Activated CD4-positive, alpha-beta memory T cell treated with anti-CD3 and anti-CD28 coated beads for 36 hours (primary cell): ENCODE results near the gene SLC25A43. TPM values are rescaled to one million over a fixed set of nuclear protein-coding genes. Genes with fewer than 3 reads are reported as not detected.

Experiments used
- CTCF ChIA-PET: fragments of 350-600 bp; sonication (Branson Sonifier 250); formaldehyde crosslinking; loops from one replicate; lab custom pipeline; 2021; ENCODE audit warnings: antibody characterized with exemption, inconsistent platforms; lab: Charles Lee
- POLR2A ChIA-PET: fragments of 350-600 bp; sonication (Branson Sonifier 250); formaldehyde crosslinking; loops from one replicate; lab custom pipeline; 2021; ENCODE audit warnings: antibody characterized with exemption; lab: Charles Lee
- DNase-seq: peaks from one replicate; pipeline ENCODE4 v3.0.0-alpha.2; 2020
- H3K27ac Mint-ChIP-seq: one replicate; pipeline ENCODE4 v1.8.0; 2021; ENCODE audit warnings: mixed read lengths
- H3K27me3 Mint-ChIP-seq: one replicate; pipeline ENCODE4 v1.8.0; 2021; ENCODE audit warnings: mixed read lengths
- H3K36me3 Mint-ChIP-seq: one replicate; pipeline ENCODE4 v1.8.0; 2021; ENCODE audit warnings: mixed read lengths
- H3K4me1 Mint-ChIP-seq: one replicate; pipeline ENCODE4 v1.8.0; 2021; ENCODE audit warnings: low read depth, mixed read lengths
- H3K4me3 Mint-ChIP-seq: one replicate; pipeline ENCODE4 v1.8.0; 2021; ENCODE audit warnings: mild to moderate bottlenecking, mixed read lengths
- H3K9me3 Mint-ChIP-seq: one replicate; pipeline ENCODE4 v1.8.0; 2021; ENCODE audit warnings: mixed read lengths
- intact Hi-C: fragments of 100-400 bp; cut with micrococcal nuclease; formaldehyde crosslinking; loops from one replicate; pipeline ENCODE4 v1.15.1; 2023
- total RNA-seq, 2 experiments: library from RNA; stranded (reverse); gene quantifications; one replicate each; pipeline ENCODE4 v1.2.3, GENCODE V29; 2021

SLC25A43 gene
- total RNA-seq, 2 experiments from 2014 or later = 6.0 to 6.2 TPM

DNA sequence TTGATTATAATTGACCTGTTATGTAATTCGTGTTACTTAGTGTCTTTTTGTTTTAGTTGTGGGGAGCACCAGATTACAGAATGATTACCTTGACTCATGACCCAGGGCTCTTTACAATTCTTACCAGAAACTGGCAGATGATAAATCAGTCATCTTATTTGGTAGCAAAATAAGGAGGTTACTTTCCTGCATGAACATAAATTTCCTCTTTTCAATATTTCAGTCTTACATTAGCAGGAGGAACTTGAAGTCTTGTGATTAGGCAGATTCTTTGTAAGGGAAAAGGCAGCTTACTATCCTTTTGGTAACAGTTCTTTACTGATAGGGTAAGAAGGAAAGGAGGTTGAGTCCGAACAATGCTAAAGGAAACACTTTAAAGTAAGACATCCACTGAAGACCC, 43.1 kb downstream of the SLC25A43 start:
- POLR2A ChIA-PET = no interaction called here
- no peaks in the 10 kb centered on the region for H3K27me3 Mint-ChIP-seq
- H3K4me1 Mint-ChIP-seq = no peaks in the 10 kb centered on the region
- H3K9me3 Mint-ChIP-seq = no peaks in the 10 kb centered on the region
- CTCF ChIA-PET = no interaction called here
- H3K27ac Mint-ChIP-seq = no peak overlapping the region
- H3K4me3 Mint-ChIP-seq = no peak overlapping the region
- DNase-seq = no peak
- intact Hi-C loops = no loop called here
- H3K36me3 Mint-ChIP-seq = no peaks in the 10 kb centered on the region

DNA sequence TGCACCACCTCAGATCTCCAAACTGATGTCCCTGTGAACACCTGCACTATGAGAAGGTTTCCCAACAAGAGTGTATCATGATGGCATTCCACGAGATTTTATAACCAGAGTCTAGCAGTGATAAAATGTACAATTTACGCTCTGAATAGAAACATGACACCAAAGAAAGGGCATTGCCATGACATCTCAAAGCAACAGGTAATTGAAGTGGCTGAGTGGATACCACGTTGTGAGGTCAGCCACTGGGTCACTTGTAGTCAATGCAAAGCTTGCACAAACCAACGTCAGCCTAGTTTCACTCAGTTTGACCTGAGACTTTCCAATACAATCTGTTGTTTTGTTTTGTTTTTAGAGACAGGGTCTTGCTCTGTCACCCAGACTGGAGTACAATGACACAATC, 54.1 kb downstream of the SLC25A43 start:
- Mint-ChIP-seq H3K4me1 (no peaks in the 10 kb centered on the region), H3K36me3 (peaks cover 2% of the 10 kb centered on the region), H3K27me3 (no peaks in the 10 kb centered on the region), H3K4me3 (no peak overlapping the region), H3K9me3 (no peaks in the 10 kb centered on the region), H3K27ac (no peak overlapping the region)
- DNase-seq = no peak
- CTCF ChIA-PET = no interaction called here
- POLR2A ChIA-PET = no interaction called here
- intact Hi-C loops = no loop called here

DNA sequence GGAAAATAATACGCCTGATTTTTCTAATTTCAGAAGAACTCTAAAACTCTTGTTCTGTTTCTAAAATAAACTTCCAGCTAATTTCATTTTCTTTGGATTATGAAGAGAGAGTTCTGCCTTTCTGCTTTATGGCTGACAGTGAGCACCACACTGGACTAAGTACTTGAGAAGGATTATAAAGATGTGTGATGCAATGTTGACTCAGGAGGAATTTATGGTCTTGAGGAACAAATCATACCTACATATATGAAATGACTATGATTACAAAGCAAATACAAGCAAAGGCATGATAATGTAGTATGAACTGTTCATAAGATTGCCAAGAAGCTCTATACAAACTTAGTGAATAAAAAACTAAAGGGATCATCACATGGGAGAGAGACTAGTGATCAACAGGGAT, 56.1 kb downstream of the SLC25A43 start:
- no peak for DNase-seq
- H3K27ac Mint-ChIP-seq = no peak overlapping the region
- intact Hi-C loops = no loop called here
- H3K4me3 Mint-ChIP-seq = no peak overlapping the region
- peaks cover 2% of the 10 kb centered on the region for H3K36me3 Mint-ChIP-seq
- no peaks in the 10 kb centered on the region for H3K9me3 Mint-ChIP-seq
- ChIA-PET CTCF (interaction anchor here (0.5 kb wide), 1 partner anchor 33 kb away, joined by 3 read pairs; no protein-coding TSS in a partner anchor), POLR2A (interaction anchor here (0.6 kb wide), 1 partner anchor 237 kb away, joined by 5 read pairs; no protein-coding TSS in a partner anchor)
- H3K4me1 Mint-ChIP-seq = no peaks in the 10 kb centered on the region
- no peaks in the 10 kb centered on the region for H3K27me3 Mint-ChIP-seq

DNA sequence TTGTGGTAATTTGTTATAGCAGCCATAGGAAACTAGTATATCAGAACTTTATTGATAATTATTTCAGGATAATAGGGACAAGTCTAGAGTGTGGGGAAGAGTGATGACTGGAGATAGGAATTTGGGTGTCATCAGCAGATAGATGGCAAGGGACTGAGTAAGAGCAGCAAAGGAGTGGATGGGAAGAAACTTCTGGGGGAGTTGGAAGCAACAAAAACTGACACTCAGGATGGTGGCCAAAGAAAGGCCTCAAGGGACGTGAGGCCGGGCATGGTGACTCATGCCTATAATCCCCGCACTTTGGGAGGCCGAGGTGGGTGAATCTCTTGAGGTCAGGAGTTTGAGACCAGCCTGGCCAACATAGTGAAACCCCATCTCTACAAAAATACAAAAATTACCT, 60.0 kb downstream of the SLC25A43 start:
- ChIA-PET CTCF (no interaction called here), POLR2A (no interaction called here)
- no peak overlapping the region for H3K4me3 Mint-ChIP-seq
- no peaks in the 10 kb centered on the region for H3K36me3 Mint-ChIP-seq
- H3K27ac Mint-ChIP-seq = no peak overlapping the region
- DNase-seq = no peak
- no peaks in the 10 kb centered on the region for H3K27me3 Mint-ChIP-seq
- intact Hi-C loops = no loop called here
- no peaks in the 10 kb centered on the region for H3K9me3 Mint-ChIP-seq
- H3K4me1 Mint-ChIP-seq = no peaks in the 10 kb centered on the region

- ChIA-PET POLR2A (no interaction called here), CTCF (interaction anchor here (0.6 kb wide), 1 partner anchor 860 kb away, joined by 4 read pairs; no protein-coding TSS in a partner anchor)
- H3K4me3 Mint-ChIP-seq = no peak overlapping the region
- H3K27ac Mint-ChIP-seq = no peak overlapping the region
- peaks cover 14% of the 10 kb centered on the region for H3K36me3 Mint-ChIP-seq
- H3K4me1 Mint-ChIP-seq = peaks cover 18% of the 10 kb centered on the region
- DNase-seq = no peak
- no peaks in the 10 kb centered on the region for H3K27me3 Mint-ChIP-seq
- no peaks in the 10 kb centered on the region for H3K9me3 Mint-ChIP-seq
- intact Hi-C loops = loop anchor here (5.0 kb wide), 2 partner anchors 227 to 1118 kb away; partner anchors contain the start of genes SEPTIN6 and WDR44
Observed at GRCh38 chrX:119465555-119465954, 66.4 kb downstream of the SLC25A43 start.

DNA sequence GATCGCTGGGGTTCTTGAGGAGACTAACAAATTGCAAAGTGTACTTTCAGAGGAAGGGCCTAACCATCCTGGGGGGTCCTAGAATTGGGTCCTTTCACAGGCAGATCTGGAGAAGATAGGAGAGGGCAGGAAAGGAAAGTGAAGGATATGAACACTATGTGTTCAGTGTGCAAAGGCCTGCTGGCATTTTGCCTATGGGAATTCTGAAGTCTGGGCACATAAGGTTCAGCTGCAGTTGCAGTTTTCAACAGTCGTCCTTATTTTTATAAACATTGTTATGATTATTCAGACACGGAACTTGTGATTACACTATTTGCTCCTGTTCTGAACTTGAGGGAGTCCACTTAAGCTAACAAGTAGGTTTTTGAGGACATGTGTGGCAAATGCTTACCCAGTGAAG, 67.8 kb downstream of the SLC25A43 start:
- ChIA-PET POLR2A (no interaction called here), CTCF (interaction anchor here (1.0 to 3.4 kb wide), 2 partner anchors 15 to 22 kb away, joined by 4 to 18 read pairs; no protein-coding TSS in a partner anchor)
- Mint-ChIP-seq H3K27me3 (no peaks in the 10 kb centered on the region), H3K27ac (no peak overlapping the region), H3K9me3 (no peaks in the 10 kb centered on the region), H3K4me3 (no peak overlapping the region), H3K4me1 (peaks cover 21% of the 10 kb centered on the region), H3K36me3 (peaks cover 19% of the 10 kb centered on the region)
- intact Hi-C loops = loop anchor here (5.0 kb wide), 2 partner anchors 225 to 1120 kb away; partner anchors contain the start of genes SEPTIN6 and WDR44
- DNase-seq = no peak

- no peak for DNase-seq
- peak overlapping the region; percentile 85 for H3K4me3 Mint-ChIP-seq
- POLR2A ChIA-PET = interaction anchor here (2.0 kb wide), 1 partner anchor 11 kb away, joined by 6 read pairs; no protein-coding TSS in a partner anchor
- H3K27me3 Mint-ChIP-seq = no peaks in the 10 kb centered on the region
- H3K9me3 Mint-ChIP-seq = no peaks in the 10 kb centered on the region
- intact Hi-C loops = loop anchor here (5.0 kb wide), 2 partner anchors 225 to 1120 kb away; partner anchors contain the start of genes SEPTIN6 and WDR44
- CTCF ChIA-PET = interaction anchor here (3.4 kb wide), 1 partner anchor 15 kb away, joined by 18 read pairs; no protein-coding TSS in a partner anchor
- peaks cover 19% of the 10 kb centered on the region for H3K36me3 Mint-ChIP-seq
- H3K4me1 Mint-ChIP-seq = peaks cover 21% of the 10 kb centered on the region
- H3K27ac Mint-ChIP-seq = peak overlapping the region; percentile 90
Observed at GRCh38 chrX:119467433-119467832, 68.3 kb downstream of the SLC25A43 start.

- peak; percentile 87 for DNase-seq
- POLR2A ChIA-PET = interaction anchor here (0.6 to 2.0 kb wide), 7 partner anchors 10 to 385 kb away, joined by 3 to 6 read pairs (median 3); no protein-coding TSS in a partner anchor
- CTCF ChIA-PET = interaction anchor here (0.6 to 3.4 kb wide), 4 partner anchors 14 to 850 kb away, joined by 3 to 18 read pairs (median 4); partner anchors contain the start of gene SLC25A43
- Mint-ChIP-seq H3K27ac (peak within 1 kb of the TSS; percentile 90), H3K27me3 (no peaks in the 10 kb centered on the region), H3K4me3 (peak within 1 kb of the TSS; percentile 85), H3K36me3 (peaks cover 19% of the 10 kb centered on the region), H3K4me1 (peaks cover 21% of the 10 kb centered on the region), H3K9me3 (no peaks in the 10 kb centered on the region)
- intact Hi-C loops = loop anchor here (2.0 to 5.0 kb wide), 6 partner anchors 15 to 1121 kb away; partner anchors contain the start of genes NKAP, PGRMC1, SEPTIN6 and UBE2A
Observed at GRCh38 chrX:119467842-119468550, 68.9 kb downstream of the SLC25A43 start, which contains the start of gene SLC25A5. Gene SLC25A5 (plus strand): TSS chrX:119468444. CDS start chrX:119468516, 72 bp downstream.

- POLR2A ChIA-PET = interaction anchor here (0.7 to 2.0 kb wide), 4 partner anchors 10 to 232 kb away, joined by 3 to 6 read pairs (median 4); no protein-coding TSS in a partner anchor
- Mint-ChIP-seq H3K27me3 (no peaks in the 10 kb centered on the region), H3K4me1 (peaks cover 21% of the 10 kb centered on the region), H3K36me3 (peaks cover 19% of the 10 kb centered on the region), H3K27ac (peak overlapping the region; percentile 90), H3K4me3 (peak overlapping the region; percentile 85), H3K9me3 (no peaks in the 10 kb centered on the region)
- intact Hi-C loops = loop anchor here (1.0 to 5.0 kb wide), 7 partner anchors 14 to 1121 kb away; partner anchors contain the start of genes NKAP, PGRMC1, SEPTIN6 and SLC25A43
- CTCF ChIA-PET = interaction anchor here (0.6 to 3.4 kb wide), 7 partner anchors 10 to 323 kb away, joined by 3 to 18 read pairs (median 4); partner anchors contain the start of genes RPL39 and SLC25A43
- peak; percentile 92 for DNase-seq
Observed at GRCh38 chrX:119468551-119469312, 69.6 kb downstream of the SLC25A43 start.

DNA sequence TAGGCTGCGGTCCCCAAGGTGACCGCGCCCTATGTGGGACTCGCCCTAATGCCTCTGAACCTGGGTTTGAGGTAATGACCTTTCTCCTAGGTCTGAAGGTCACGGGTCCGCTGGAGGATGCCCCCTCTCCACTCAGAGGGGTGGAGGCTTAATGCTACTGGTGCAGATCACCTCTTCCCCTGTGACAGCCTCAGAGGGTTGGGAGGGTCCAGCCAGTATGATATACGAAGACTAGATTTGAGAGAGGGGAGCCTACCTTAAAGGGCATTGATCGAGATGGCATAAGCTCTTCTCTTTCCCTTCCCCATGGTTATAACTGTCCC, 70.1 kb downstream of the SLC25A43 start:
- ChIA-PET POLR2A (interaction anchor here (0.6 to 2.0 kb wide), 3 partner anchors 9 to 222 kb away, joined by 3 to 6 read pairs (median 4); no protein-coding TSS in a partner anchor), CTCF (interaction anchor here (0.6 to 3.4 kb wide), 5 partner anchors 10 to 322 kb away, joined by 3 to 18 read pairs (median 3); partner anchors contain the start of gene RPL39)
- intact Hi-C loops = loop anchor here (1.0 to 5.0 kb wide), 7 partner anchors 14 to 1122 kb away; partner anchors contain the start of genes NKAP, PGRMC1, SEPTIN6 and SLC25A43
- peak overlapping the region; percentile 80 for H3K27ac Mint-ChIP-seq
- no peaks in the 10 kb centered on the region for H3K27me3 Mint-ChIP-seq
- no peak for DNase-seq
- peaks cover 21% of the 10 kb centered on the region for H3K4me1 Mint-ChIP-seq
- H3K36me3 Mint-ChIP-seq = peaks cover 19% of the 10 kb centered on the region
- H3K9me3 Mint-ChIP-seq = no peaks in the 10 kb centered on the region
- peak overlapping the region; percentile 85 for H3K4me3 Mint-ChIP-seq

- Mint-ChIP-seq H3K4me1 (peaks cover 22% of the 10 kb centered on the region), H3K27me3 (no peaks in the 10 kb centered on the region), H3K27ac (no peak overlapping the region), H3K4me3 (no peak overlapping the region), H3K36me3 (peaks cover 13% of the 10 kb centered on the region), H3K9me3 (no peaks in the 10 kb centered on the region)
- CTCF ChIA-PET = interaction anchor here (1.0 kb wide), 1 partner anchor 8 kb away, joined by 3 read pairs; no protein-coding TSS in a partner anchor
- intact Hi-C loops = no loop called here
- POLR2A ChIA-PET = no interaction called here
- no peak for DNase-seq
Observed at GRCh38 chrX:119474615-119475388, 75.7 kb downstream of the SLC25A43 start.
